HEK293 (cell line): ENCODE results near the gene SPTLC2.

ENCODE experiments used
- CTCF ChIP-seq: fragments of 450-650 bp; formaldehyde crosslinking; IDR thresholded peaks from 2 replicates; pipeline ENCODE4 v1.5.1; 2016; ENCODE audit warnings: missing biosample characterization, missing genetic modification characterization
- ZBTB11 ChIP-seq: fragments of 450-650 bp; formaldehyde crosslinking; conservative IDR thresholded peaks from 2 replicates; pipeline ENCODE4 v1.5.1; 2016; ENCODE audit warnings: low read depth, missing biosample characterization, missing genetic modification characterization
- ZNF302 ChIP-seq: fragments of 450-650 bp; formaldehyde crosslinking; IDR thresholded peaks from 2 replicates; pipeline ENCODE4 v1.5.1; 2016; ENCODE audit warnings: missing biosample characterization, missing genetic modification characterization, low read depth
- ZNF660 ChIP-seq: fragments of 450-650 bp; IDR thresholded peaks from 2 replicates; pipeline ENCODE4 v1.5.1; 2018; ENCODE audit warnings: missing biosample characterization, mild to moderate bottlenecking, missing genetic modification characterization
- ZNF692 ChIP-seq: fragments of 450-650 bp; formaldehyde crosslinking; IDR thresholded peaks from 2 replicates; pipeline ENCODE4 v1.5.1; 2016; ENCODE audit warnings: missing biosample characterization, missing genetic modification characterization
- ZNF76 ChIP-seq: fragments of 450-650 bp; formaldehyde crosslinking; IDR thresholded peaks from 2 replicates; pipeline ENCODE4; 2016; ENCODE audit warnings: low read depth, missing biosample characterization, missing genetic modification characterization, borderline replicate concordance

- TF ChIP-seq CTCF (no peak), ZBTB11 (tag by site-specific recombination) (no peak), ZNF692 (no peak), ZNF76 (no peak), ZNF302 (tag by site-specific recombination) (no peak), ZNF660 (tag by site-specific recombination) (no peak)
Measured at GRCh38 chr14:77570706-77571268, 45.6 kb downstream of the SPTLC2 start.
